22Rv1 (cell line): ENCODE results near the gene CELF2.

Experiments
- H3K27ac ChIP-seq: fragments of 450-650 bp; 2 replicates; pipeline ENCODE4 v1.5.1; 2017
- ZFX ChIP-seq: fragments of 450-650 bp; IDR thresholded peaks from 2 replicates; pipeline ENCODE4 v1.6.1; 2017; ENCODE audit warnings: antibody characterized with exemption, borderline replicate concordance
- TF ChIP-seq, protein P1 (sequence below): fragments of 450-650 bp; IDR thresholded peaks from 2 replicates; pipeline ENCODE4 v1.5.1; 2017; ENCODE audit warnings: mild to moderate bottlenecking

Gene CELF2

DNA sequence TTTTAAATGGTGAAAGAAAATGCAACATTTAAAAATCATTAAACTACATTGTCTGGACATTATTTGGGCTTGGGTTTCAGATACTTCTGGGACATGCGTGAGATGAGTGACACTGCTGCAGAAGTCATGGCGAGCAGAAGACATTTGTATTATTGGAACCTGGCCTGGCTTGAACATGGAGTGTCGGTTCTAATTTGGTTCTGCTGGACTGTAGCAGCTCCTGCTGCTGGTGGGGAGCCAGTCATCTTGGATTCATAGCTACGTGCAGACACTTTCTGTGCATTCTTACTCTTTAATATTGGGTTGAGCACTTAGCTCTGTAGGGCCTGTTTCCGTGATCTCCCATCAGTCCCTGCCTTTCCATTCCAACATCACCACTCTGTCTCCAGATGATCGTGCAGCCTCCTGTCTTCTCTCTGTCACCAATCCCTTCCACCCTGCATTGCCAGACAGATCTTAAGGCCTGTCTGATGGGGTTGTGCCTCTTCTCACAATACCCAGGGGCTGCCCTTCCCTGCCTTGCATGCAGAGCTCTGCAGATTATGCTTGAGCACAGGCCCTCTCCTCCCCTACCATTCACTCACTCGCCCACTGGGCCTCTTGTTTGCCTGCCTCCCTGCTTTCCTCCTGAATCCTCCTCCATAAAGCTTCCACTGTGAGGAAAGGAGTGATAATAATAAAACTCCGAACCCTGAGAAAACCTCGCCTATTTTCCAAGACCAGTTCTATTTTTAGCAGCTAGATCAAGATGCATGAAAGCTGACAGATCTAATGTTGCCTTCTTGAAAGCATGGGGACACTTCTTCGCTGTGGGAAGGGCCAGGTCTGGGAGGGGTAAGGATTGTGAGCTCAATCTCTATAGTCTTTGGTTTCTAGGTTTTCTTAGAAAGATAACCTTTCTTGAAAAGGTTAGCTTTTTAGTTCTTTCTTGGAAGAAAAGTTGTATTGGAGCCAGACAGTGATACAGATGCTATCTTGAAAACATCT lies 32.9 kb downstream of the CELF2 start:
- no peak overlapping the region for H3K27ac ChIP-seq

DNA sequence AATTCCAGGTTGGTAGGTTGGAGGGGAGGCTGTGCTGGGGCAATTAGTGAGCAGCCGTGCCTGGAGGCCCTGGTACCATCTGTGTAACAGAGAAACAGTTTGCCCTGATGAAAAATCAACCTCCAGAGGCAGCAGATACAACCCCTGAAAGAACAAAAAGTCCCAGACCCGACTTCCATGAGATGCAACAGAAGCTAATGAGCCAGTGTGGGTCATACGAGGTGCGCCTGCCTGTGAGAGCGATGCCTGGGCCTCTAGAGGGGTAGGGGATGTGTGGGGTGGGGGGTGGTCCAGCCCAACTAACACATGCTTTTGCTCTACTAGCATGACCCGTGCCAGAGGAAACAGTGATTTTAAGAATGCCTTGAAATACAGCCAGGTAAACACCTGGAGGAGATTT lies 39.3 kb downstream of the CELF2 start:
- H3K27ac ChIP-seq = no peak overlapping the region
- TF ChIP-seq ZFX = no peak
- TF ChIP-seq, protein P1, sequence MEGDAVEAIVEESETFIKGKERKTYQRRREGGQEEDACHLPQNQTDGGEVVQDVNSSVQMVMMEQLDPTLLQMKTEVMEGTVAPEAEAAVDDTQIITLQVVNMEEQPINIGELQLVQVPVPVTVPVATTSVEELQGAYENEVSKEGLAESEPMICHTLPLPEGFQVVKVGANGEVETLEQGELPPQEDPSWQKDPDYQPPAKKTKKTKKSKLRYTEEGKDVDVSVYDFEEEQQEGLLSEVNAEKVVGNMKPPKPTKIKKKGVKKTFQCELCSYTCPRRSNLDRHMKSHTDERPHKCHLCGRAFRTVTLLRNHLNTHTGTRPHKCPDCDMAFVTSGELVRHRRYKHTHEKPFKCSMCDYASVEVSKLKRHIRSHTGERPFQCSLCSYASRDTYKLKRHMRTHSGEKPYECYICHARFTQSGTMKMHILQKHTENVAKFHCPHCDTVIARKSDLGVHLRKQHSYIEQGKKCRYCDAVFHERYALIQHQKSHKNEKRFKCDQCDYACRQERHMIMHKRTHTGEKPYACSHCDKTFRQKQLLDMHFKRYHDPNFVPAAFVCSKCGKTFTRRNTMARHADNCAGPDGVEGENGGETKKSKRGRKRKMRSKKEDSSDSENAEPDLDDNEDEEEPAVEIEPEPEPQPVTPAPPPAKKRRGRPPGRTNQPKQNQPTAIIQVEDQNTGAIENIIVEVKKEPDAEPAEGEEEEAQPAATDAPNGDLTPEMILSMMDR = no peak

More for the DNA sequence above, 32.9 kb downstream of the CELF2 start:
- TF ChIP-seq, protein P1 = no peak
- TF ChIP-seq ZFX = no peak

DNA sequence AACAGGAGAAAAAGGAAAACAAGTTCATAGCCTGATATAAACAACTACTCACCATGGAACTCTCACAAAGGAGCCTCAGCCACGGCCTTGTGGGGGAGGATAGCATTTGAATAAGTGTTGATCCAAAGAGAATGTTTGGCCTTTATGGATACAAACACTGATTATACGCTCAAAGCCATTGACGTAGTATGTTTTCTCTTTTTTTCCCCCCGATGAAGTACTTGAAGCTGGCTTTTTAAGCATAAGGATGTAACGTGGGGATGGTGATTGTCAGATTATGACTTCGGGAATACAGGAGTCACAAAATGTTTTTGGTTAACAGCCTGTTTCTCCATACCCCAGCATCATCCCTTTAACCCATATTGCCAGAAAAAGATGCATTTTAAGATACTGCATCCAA lies 39.8 kb downstream of the CELF2 start:
- TF ChIP-seq ZFX = no peak
- TF ChIP-seq, protein P1 = no peak
- H3K27ac ChIP-seq = no peak overlapping the region

DNA sequence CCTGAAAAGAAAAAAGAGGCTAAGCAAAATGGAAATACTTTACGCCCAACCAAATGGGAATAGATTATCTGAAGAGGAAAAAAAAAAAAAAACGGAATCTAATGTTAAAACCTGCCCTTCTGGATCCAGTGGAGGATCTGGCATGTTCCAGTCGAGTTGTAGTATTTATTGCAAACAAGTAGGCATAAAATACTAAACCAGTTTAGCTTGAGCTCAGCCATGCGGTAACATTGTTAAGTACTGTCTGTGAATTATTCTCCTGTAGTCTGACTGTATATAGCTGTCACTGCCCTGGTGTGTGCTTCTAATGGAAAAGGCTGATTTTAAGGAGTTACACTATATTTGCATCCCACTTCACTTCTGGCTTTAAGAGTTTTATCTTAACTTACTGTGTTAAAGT lies 40.3 kb downstream of the CELF2 start:
- no peak overlapping the region for H3K27ac ChIP-seq
- no peak for TF ChIP-seq ZFX
- TF ChIP-seq, protein P1 = no peak

DNA sequence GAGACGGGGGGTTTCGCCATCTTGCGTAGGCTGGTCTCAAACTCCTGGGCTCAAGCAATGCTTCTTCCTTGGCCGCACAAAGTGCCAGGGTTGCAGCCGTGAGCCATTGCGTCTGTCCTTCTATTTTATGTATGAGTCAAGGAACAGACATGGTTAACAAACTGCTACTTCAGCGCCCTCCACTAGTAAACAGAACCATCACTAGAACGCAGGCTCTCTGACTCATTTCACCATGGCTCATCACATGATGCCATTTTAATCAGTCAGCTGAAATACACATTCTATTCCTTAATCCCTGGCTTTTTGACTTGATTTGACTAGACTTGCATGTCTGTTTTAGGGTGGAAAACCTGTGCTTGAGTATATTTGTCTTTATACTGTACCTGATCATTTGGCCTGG lies 41.3 kb downstream of the CELF2 start:
- H3K27ac ChIP-seq = no peak overlapping the region
- TF ChIP-seq ZFX = no peak
- TF ChIP-seq, protein P1 = no peak

DNA sequence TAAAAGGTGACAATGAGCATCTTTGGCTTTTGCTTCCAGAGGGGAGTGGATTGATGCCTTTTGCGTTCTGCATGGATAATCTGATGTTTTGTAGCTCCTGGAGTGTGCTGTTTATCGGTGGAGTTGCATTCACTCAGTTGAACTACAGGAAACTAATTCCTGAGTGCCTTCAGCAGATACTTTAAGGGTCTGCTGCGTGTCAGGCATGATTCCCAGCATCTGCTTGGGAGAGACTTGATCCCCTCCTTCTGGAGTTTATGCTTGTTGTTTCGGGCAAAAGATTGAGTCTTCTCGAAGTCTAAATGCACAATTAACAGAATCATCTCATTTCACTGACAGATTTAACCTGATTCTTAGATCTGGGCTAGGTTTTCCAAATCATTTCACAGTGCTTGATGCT lies 46.2 kb downstream of the CELF2 start:
- TF ChIP-seq ZFX = no peak
- TF ChIP-seq, protein P1 = no peak

DNA sequence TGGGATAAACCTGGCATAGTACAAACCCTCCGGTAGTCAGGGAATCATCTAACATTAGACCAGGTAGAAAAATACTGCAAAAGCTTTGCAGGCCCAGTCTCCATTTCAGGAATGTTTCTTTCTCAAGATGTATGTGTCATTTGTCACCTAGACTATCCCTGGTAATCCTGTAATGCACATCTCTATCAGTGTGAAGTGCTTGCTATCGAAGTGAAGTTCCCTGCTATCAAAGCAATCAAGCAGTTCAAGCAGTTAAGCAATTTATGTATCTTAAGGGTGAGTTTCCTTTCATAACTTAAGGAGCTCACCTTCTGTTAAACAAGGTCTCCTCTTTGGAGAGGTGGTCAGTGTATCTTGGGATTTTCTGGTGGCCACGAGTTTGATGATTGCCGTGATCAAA lies 47.2 kb downstream of the CELF2 start:
- TF ChIP-seq, protein P1 = no peak
- TF ChIP-seq ZFX = no peak
- H3K27ac ChIP-seq = no peak overlapping the region

More for the DNA sequence above, 46.2 kb downstream of the CELF2 start:
- H3K27ac ChIP-seq = no peak overlapping the region
